PFSK-1 (cell line): Measurements from ENCODE around the gene ITM2B.

ENCODE experiments used
- FOXP2 ChIP-seq: optimal IDR thresholded peaks from 2 replicates; pipeline ENCODE3; 2011; ENCODE audit warnings: borderline replicate concordance, control low read depth, inconsistent platforms; ENCODE audit not compliant: insufficient read depth; ENCODE audit errors: extremely low read length, extremely low read depth
- POLR2AphosphoS5 ChIP-seq: IDR thresholded peaks from 2 replicates; pipeline ENCODE4 v1.6.1; 2012; ENCODE audit warnings: low read depth, mild to moderate bottlenecking, control low read depth, low read length, moderate library complexity
- SIN3A ChIP-seq: IDR thresholded peaks from 2 replicates; pipeline ENCODE4 v1.6.1; 2012; ENCODE audit warnings: mild to moderate bottlenecking, low read length, moderate library complexity, borderline replicate concordance; ENCODE audit not compliant: insufficient read depth
- TAF1 ChIP-seq: IDR thresholded peaks from 2 replicates; pipeline ENCODE4 v1.6.1; 2012; ENCODE audit warnings: low read length, control low read depth, borderline replicate concordance; ENCODE audit not compliant: insufficient read depth
- TF ChIP-seq, protein P1 (sequence below), 2 experiments: IDR thresholded peaks; 2 replicates each; pipeline versions ENCODE4 v1.6.1 to v1.8.0; 2011 to 2012; ENCODE audit warnings: low read depth in 2 of 2, low read length in 2 of 2, control low read depth in 1 of 2, inconsistent platforms in 1 of 2, mild to moderate bottlenecking in 1 of 2, moderate library complexity in 1 of 2; ENCODE audit not compliant: insufficient read depth in 1 of 2

DNA sequence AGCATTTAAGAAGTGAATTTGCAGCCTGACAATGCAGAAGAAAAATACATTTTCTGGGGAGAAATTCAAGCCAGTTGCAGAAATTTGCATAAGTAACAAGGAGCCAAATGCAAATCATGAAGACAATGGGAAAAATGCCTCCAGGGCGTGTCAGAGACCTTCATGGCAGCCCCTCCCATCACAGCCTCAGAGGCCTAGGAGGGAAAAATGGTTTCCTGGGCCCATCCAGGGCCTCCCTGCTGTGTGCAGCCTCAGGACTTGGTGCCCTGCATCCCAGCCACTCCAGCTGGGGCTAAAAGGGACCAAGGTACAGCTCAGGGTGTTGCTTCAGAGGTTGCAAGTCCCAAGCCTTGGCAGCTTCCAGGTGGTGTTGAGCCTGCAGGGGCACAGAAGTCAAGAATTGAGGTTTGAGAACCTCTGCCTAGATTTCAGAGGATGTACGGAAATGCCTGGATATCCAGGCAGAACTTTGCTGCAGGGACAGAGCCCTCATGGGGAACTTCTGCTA is 16.7 kb upstream of the ITM2B start:
- TF ChIP-seq POLR2AphosphoS5: no peak
- TF ChIP-seq, protein P1, sequence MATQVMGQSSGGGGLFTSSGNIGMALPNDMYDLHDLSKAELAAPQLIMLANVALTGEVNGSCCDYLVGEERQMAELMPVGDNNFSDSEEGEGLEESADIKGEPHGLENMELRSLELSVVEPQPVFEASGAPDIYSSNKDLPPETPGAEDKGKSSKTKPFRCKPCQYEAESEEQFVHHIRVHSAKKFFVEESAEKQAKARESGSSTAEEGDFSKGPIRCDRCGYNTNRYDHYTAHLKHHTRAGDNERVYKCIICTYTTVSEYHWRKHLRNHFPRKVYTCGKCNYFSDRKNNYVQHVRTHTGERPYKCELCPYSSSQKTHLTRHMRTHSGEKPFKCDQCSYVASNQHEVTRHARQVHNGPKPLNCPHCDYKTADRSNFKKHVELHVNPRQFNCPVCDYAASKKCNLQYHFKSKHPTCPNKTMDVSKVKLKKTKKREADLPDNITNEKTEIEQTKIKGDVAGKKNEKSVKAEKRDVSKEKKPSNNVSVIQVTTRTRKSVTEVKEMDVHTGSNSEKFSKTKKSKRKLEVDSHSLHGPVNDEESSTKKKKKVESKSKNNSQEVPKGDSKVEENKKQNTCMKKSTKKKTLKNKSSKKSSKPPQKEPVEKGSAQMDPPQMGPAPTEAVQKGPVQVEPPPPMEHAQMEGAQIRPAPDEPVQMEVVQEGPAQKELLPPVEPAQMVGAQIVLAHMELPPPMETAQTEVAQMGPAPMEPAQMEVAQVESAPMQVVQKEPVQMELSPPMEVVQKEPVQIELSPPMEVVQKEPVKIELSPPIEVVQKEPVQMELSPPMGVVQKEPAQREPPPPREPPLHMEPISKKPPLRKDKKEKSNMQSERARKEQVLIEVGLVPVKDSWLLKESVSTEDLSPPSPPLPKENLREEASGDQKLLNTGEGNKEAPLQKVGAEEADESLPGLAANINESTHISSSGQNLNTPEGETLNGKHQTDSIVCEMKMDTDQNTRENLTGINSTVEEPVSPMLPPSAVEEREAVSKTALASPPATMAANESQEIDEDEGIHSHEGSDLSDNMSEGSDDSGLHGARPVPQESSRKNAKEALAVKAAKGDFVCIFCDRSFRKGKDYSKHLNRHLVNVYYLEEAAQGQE (IDR thresholded peaks at IDR 0.05; ENCODE audit: insufficient read depth in 1 of 2, low read depth in 2 of 2, low read length in 2 of 2): no peak
- no peak for TF ChIP-seq TAF1
- TF ChIP-seq SIN3A: no peak
- TF ChIP-seq FOXP2: no peak
